Measurements from ENCODE around the gene COBL.

Gene COBL

DNA sequence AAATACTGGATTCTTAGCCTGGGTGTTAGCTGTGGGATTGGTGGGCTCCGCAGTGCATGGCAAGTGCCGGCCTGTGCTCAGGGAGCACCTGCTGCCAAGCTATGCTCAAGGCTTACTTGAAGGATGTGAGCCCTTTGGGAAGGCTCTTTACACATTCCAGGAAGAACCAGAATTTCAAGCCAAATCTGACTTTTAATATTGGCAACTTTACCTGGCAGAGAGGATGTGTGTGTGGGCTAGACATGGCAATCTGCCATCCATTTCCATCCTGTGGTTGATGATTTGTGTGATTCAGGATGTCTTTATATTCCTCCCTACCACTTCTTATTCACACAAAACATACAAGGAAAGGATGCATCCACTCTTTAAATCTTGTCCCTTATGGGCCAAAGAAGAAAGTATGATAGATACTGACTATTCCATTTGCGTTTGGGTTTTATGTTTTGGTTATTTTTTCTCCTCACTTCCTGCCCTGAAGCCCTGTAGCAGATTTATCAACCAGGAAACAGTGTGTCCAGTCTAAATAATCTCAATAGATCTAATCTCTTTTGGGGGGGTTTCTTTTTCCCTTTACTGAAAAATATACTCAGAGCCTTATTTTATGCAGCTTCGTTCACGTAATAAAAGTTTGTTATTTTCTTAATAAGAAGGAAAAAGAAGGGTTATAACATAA, 247.1 kb downstream of the COBL start:
- DNase-seq, result no peak

DNA sequence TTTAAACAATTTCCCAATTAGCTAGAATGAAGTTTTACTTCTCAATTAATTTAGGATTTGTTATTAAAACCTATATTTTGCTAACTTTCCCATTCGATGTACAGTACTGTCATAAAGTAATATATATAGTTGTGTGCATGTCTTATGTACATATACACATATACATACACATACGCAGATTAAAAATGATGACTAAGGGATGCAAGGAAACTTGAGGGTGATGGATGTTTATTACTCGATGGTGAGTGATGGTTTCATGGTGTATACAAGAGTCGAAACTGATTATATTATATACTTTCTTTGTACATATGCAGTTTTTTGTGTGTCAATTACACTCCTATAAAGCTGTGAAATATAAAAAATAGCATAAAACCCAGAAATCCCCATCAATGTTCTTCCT, 248.2 kb downstream of the COBL start:
- no peak for DNase-seq

DNA sequence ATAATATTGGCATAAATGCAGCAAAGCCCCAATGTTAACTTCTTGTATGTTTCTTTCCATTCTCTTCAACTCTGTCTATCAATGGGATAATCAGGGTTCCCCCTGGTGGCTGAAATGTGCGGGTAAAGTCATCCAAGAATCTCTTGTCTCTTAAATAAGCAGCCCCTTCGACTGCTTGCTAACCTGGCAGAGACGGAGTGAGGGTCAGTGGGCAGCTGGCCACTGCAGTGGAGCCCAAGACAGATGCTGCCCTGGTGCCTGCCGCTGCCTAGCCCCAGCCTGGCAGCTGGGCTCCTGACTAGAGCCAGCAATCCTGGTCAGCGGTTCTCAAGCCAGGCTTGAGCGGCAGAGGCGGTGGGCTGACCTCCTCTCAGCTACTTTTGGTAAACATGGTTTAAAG, 248.9 kb downstream of the COBL start:
- peak; percentile 51 to 59 for DNase-seq

DNA sequence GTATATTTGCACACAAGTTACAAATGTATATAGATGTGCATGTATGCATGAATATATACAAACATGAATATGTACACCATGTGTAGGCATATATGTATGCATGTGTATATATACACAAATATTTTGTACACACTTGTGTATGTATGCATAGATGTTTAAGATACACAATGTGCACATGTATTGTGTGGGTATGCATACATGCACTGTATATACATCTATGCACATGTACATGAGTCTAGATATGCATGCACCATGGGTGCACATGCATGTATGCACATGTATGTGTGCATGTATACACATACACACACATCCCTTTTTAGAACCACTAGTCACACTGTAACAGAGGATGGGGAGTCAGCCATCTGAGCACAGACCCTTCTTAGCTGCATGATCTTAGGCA, 249.4 kb downstream of the COBL start:
- DNase-seq, result no peak

DNA sequence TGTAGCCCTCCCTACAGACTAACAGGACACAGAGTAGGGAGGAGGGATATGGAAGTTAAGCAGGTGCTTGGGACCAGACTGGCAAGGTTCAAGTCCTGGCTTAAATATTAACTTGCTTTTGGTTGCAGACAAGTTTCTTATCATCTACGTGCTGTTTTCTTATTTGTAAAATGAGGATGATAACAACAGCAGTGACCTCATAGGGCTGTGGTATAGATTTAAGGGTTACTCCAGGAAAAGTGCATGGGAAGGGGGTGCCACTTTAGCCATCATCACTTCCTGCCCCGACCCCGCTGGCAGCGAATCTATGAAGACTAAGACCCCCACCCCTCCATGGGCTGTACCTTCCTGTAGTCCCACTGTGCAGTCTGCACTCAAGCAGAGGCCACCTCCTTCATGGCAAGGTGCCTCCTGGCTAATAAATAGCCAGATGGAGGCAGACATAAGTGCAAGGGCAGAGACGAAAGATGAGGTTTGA, 250.2 kb downstream of the COBL start:
- DNase-seq, result no peak

DNA sequence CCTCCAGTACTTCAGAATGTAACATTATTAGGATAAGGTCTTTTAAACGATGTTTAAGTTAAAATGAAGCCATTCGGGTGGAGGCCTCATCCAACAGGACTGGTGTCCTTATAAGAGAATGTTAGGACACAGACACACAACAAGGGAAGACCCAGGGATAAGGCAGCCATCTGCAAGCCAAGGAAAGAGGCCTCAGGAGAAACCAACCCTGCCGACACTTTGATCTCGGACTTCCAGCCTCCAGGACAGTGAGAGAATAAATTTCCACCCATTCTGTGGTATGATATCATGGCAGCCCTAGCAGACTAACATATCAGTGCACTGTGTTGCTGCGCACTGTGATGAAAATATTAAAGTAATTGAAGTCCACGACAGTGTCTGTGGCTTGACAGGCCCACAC, 250.8 kb downstream of the COBL start:
- no peak for DNase-seq

DNA sequence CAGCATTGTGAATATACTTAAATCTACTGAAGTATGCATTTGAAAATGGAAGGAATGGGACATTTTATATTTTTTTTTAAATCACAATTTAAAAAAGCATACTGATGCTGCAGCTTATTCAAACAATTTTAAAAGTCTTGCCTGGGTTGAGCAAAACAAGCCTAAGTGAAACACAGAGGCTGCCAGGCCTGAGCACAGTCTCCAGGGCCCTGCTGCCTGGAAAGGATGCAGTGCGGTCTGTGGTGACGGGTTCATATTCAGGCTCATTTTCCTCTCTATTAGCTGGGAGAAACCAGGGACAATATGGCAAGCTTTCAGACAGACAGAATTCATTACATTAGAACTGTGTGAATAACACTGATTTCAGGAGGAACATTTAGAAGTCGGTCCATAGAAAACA, 251.9 kb downstream of the COBL start:
- no peak for DNase-seq

DNA sequence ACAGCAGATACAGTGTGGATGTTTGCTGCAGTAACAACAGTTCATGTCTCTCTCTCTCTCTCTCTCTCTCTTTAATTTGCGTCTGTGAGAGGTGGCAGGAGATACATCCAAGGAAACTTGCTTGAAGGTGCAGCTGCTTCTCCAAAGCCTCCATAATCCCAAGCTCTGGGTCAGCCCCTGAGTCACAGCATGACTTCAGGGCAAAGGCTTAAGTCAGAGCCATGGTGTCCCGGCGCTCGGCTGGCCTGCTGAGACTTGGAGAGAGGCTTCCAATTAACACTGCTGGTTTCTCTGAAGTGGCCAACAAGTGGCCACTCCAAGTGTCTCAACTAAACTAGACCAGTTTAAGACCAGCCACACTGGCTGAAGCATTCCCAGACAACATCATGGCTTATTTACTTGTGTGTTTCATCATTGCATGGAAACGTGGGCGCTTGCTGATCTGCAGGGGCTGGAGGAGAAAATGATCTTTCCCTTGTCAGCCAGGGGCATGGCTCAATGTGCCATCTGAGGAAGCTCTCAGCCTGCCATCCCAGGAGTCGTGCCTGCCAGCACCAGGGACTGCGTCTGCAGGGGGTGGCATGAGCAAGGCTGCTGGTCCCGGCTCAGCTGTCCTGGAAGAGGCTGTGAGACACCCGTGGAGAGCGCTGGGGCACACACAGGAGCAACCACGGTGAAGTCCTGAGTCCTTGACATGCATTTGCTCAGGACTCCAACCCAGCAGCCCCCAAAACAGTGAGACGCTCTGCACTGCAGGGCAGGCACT, 254.2 kb downstream of the COBL start:
- no peak for DNase-seq

DNA sequence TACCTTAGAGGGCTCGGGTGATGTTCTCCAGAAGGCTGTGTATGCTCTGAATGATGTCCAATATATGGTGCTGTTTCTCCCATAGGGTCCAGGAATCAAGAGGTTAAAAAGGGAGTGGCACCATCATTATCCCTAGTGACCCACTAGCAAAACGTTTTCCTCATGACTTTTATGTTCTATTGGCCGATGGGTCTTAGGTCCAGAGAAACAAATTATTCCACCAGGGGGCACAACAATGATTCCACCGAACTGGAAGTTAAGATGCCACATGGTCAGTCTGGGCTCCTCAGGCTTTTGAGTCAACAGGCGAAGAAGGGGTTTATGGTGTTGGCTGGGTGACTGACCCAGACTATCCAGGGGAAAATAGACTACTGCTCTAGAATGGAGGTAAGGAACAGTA, 256.1 kb downstream of the COBL start:
- DNase-seq, result no peak

DNA sequence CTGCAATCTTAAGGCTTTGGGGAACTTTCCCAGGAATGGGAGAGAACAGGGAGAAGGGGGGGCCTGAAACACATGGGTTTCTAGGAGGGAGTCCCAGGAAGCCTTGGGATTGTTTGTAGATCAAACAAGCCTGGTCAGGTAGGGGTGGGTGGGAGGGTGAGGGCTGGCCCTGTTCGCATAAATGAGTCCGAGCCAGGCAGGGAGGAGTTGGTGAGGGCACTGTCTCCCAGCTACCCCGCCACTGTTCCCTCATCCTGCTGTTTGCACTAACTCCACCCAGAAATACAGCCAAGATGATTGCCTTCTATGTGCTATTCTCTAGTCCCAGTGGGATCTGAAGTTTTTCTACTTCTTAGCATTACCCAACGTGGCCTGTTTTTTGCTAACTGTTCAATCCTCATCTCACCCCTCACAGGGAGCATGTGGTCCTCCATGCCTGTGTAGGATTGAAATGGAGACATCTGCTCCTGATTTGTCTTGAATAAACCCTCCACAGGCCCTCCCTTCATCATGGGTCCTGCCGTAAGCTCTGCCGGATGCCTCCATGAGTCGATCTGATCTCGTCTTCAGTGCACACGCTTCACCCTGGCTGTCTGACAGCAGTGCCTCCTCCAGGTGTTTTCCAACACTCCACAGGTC, 257.0 kb downstream of the COBL start:
- no peak for DNase-seq

DNA sequence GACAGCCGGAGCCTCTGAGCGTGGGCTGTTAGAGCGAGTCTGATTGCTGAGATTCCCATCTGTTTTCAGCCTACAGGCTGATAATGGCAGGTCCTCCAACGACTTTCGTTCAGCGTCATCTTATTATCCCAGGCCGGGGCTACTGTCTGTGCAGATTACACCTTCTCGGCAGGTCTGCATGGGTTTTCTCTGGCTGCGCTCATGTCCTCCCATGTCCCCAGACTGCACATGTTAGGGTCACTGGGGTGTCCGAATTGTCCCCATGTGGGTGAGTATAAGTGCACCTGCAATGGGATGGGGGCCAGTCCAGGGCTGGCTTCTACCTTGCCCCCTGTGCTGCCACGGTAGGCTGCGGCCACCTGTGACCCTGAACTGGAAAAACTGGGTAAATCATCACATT, 257.8 kb downstream of the COBL start:
- no peak for DNase-seq

DNA sequence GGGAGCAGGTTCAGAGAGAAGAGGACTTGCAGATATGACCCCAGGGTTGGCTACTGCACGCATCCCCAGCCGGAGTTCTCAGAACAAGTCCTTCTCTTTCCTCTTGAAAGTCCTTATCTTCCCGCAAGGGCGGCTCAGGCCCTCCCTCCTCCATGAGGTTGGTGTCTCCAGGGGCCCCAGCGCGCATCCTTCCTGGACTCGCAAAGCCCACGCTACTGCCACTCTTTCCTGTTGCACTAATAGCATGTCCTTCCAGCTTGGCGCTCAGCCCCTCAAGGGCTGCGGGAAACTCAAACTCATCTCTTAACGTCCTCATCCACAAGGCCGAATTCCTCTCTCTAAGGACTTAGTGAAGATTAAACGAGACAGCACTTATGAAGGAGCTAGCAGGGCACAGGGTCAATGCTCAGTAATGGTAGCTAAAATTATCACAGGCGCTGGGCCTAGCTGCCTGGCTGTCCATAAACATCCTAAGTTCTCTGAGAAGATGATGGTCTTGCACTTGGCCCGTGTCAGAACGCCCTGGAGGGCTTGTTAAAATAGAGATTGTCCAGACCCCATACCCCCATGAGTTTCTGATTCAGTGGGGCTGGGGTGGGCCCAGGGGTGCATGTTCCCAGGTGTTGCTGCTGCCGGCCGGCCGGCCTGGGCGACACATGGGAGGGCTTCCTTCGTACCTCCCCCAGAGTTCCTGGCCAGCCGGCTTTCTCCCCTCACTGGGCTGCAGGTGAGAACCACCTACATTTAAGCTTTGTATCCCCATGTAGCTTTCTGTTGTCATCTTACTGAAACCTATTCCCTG, 261.4 kb downstream of the COBL start:
- no peak for DNase-seq

DNA sequence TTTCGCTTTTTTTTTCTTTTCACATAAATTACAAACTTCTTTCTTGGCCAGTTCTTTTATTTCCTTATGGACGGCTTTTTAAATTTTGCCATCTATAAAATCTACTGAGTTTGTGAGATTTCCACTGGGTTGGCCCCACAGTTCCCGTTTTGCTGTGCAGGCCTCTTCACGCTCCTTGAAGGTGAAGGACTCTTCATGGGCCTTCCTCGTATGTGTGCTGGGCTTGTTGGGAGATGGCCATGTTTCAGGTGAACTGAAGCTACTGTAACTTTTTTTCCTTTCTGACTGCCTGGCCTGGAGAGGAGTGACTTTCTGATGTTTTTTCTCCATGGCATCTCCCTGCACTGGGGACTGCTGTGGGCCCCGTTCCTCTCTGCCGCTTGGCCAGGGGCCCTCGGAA, 262.4 kb downstream of the COBL start:
- no peak for DNase-seq

DNA sequence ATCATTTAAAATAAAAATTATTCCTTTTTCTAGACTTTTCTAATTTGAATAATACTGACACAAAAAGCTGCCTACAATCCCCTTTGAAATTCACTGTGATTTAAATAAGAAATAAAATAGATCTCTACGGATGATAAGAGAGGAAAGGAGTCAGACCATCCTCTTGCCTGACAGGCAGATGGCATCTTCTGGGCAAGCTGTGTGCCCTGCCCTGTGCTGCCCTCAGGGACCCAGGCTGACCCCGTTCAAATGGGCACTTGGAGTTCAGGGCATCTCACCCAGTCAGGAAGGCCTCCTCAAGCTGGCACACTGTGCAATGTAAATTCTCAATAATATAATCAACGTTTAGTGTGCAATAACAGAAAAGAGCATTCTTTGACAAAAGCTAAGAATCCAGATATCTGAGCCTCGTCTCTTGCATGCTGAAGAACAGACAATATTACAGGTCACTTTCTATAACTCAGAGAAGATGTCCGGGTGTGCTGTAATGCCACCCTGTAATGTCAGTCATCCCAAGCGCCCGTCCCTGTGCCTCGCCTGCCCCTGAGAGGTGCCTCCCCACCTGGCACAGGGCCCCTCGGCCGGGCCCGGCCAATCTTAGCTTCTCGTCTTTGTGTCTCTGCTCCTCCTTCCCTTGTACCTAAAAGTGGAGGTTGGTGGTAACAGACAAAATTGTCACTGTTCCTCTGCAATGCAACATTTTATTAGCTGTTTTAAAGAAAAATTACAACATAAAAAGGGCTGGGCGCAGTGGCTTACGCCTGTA, 263.3 kb downstream of the COBL start:
- no peak for DNase-seq

DNA sequence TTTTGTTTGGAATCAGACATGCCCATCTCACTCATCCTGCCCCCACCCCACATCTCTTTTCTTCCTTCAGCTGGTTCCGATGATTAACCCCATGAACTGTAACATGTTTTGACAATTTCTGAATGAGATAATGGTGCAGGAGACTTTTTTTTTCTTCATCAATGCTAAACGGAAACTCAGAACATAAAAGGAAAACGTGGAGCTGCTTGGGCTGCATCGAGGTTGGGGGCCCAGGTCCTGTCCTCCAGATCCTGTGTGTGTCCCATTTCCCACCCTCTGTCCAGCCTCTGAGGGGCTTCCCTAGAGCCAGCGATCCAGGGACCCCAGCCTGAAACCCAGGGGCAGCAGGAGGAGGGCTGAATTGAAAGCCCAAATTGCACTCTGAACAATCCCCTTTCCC, 270.1 kb downstream of the COBL start:
- DNase-seq, result no peak

DNA sequence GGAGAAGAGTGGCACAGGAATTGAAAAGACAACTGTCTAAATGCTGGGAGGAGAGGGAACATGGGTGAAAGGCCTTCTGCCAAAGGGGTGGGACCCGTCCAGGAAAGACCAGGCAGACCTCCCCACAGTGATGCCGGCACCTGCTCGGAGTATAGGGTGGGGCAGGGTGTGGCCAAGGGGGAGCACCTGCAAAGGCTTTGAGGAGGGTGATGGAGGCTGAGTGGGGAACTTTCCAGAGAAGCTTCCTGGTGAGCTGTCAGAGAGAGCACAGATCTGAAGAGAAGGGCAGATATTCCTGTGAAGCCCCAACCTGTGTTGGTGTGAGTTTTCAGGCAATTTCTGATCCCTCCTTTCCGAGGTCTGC, 270.5 kb downstream of the COBL start:
- no peak for DNase-seq

DNA sequence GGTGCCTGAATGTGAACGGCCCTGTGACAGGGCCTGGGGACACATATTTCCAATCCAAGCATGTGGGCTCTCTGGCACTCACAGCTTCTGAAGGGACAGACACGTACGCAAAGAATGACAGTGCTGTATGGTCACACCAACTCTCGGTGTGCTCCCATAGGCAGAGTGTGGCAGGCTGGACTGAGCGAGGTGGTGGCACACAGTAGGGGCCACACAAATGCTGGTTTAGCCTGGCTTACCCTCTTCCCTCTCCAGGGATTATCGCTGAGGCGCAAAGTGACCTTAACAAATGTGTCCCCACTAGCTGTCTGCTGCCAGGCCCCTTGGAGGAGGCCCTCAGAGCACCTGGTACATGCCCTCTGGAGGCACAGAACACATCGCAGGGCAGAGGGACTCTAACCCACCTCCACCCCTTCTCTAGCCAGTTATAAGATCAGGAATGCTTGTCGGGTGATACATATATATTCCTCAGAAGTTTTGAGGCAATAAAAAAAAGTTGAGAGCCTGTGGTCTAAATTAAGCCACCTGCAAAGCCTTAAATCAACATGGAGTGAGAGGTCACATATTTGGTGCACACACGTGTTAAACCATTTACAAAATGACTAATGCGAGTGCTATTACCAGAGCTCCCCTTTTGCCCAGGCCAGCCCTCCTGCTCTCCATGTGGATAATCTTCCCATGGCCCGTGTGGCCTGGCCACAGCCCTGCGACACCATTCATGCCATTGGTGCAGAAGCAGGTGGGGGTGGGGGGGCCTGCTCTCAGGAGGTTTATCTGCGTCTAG, 271.1 kb downstream of the COBL start:
- DNase-seq, result no peak

DNA sequence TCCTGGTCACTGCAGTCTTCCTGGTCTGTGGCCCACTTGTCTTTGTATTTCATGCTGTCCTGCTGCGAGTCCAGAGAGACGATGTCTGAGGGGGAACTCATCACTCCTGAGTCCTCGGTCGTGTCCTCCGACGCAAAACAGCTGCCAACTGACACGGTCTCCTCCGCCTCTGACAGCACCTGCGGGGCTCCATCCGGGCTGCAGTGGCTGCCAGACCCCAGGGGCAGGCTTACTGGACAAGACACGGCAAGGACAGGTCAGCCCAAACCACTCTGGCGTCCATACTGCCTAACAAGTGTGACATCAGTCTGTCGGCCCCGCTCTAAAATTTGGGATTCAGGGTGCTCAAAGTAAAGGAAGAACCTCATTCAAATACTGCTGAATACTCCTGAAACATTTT, 273.1 kb downstream of the COBL start:
- DNase-seq, result no peak

DNA sequence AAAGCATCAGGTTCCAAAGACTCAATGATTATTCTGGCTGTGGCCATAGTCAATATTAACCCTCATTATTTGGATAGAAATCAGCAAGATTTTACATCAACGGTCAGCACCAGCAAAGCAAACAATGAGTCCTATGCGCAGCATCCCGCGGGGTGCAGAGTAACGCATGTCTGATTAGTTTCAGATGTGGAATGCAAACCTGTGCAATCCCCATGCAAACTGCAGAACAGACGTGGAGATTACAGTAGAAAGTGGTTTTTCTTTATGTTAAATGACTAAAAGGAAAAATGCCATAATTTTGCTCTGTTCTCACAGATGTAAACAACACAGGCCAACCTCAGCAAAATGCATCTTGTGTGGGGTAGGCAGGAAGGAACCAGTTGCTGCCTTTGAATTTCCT, 275.8 kb downstream of the COBL start:
- peak in 1 of 2 experiments; percentile 9 for DNase-seq

DNA sequence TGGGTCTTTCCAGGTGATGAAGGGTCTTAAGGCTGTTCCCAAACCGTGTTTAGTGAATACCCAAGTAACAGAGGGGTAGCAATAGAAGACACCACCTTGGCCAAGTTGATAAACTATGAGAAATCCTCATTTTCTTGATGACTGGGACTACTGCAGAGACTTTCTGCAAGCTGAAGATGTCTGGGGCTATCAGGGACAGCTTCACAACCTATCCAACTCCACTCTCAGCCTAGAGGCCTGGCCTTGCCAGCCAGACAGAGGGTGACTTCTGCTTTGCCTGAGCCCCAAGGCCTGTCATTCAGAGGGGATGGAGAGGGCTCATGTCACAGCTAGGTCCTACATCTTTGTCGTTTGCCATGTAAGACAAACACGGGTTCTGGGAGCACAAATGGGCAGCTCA, 278.0 kb downstream of the COBL start:
- DNase-seq, result no peak

DNA sequence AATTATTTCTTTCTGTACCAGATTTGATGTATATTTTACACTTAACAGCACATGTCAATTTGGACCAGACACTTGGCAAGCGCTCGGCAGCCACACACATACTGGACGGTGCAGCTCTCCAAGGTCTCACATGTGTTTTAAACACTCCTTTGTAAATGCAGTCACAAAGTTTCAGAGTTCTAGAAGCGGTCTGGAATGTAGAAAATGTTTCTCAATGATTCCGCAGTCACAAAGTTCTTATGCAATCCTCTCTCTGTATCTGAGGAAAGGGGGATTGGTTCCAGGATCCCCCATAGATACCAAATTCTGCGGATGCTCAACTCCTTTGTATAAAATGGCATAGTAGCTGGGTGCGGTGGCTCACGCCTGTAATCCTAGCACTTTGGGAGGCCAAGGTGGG, 280.9 kb downstream of the COBL start:
- no peak for DNase-seq

Measured in NCI-H2081 (cell line).